22Rv1 (cell line): ENCODE measurements around the gene KLHL12.

Source experiments
- CTCF ChIP-seq: fragments of 450-650 bp; IDR thresholded peaks from 2 replicates; pipeline ENCODE4 v1.5.1; 2017; ENCODE audit warnings: mild to moderate bottlenecking
- ZFX ChIP-seq: fragments of 450-650 bp; IDR thresholded peaks from 2 replicates; pipeline ENCODE4 v1.6.1; 2017; ENCODE audit warnings: antibody characterized with exemption, borderline replicate concordance

GRCh38 chr1:202915146-202915545, 11.9 kb downstream of the KLHL12 start:
- TF ChIP-seq CTCF (no peak), ZFX (no peak)
